ENCODE results near the gene ATG2B.
"Not testable (repeated sequence)": the region's sequence is repeated elsewhere in the genome, so short reads cannot be mapped to it uniquely, and the experiment has no call there.

Gene ATG2B

GRCh38 chr14:96376093-96376492 lies 13.0 kb upstream of the ATG2B start:
- no peak for DNase-seq

- no peak for DNase-seq
Observed at GRCh38 chr14:96373538-96373937, 10.4 kb upstream of the ATG2B start.

GRCh38 chr14:96370528-96370927 lies 7.4 kb upstream of the ATG2B start:
- no peak for DNase-seq

- no peak for DNase-seq
Observed at GRCh38 chr14:96368534-96368933, 5.4 kb upstream of the ATG2B start.

GRCh38 chr14:96364962-96365361 lies 1.8 kb upstream of the ATG2B start:
- no peak for DNase-seq

- peak; percentile 69 for DNase-seq
Observed at GRCh38 chr14:96363751-96364336, 703 bp upstream of the ATG2B start.

- peak; percentile 79 for DNase-seq
Observed at GRCh38 chr14:96362071-96362964, 823 bp downstream of the ATG2B start.

GRCh38 chr14:96359959-96360358 lies 3.2 kb downstream of the ATG2B start:
- no peak for DNase-seq

GRCh38 chr14:96357216-96357615 lies 5.9 kb downstream of the ATG2B start:
- no peak for DNase-seq

GRCh38 chr14:96354246-96354645 lies 8.9 kb downstream of the ATG2B start:
- DNase-seq = no peak

GRCh38 chr14:96352708-96353107 lies 10.4 kb downstream of the ATG2B start:
- DNase-seq = no peak

GRCh38 chr14:96351986-96352385 lies 11.2 kb downstream of the ATG2B start:
- no peak for DNase-seq

GRCh38 chr14:96349286-96350075 lies 13.7 kb downstream of the ATG2B start:
- no peak for DNase-seq

- not testable (repeated sequence) for DNase-seq
Observed at GRCh38 chr14:96347957-96348356, 15.2 kb downstream of the ATG2B start.

- DNase-seq = no peak
Observed at GRCh38 chr14:96345669-96346068, 17.5 kb downstream of the ATG2B start.

GRCh38 chr14:96341323-96341722 lies 21.8 kb downstream of the ATG2B start:
- no peak for DNase-seq

- no peak for DNase-seq
Observed at GRCh38 chr14:96338551-96338950, 24.6 kb downstream of the ATG2B start.

- no peak for DNase-seq
Observed at GRCh38 chr14:96324219-96324618, 38.9 kb downstream of the ATG2B start.

GRCh38 chr14:96320605-96321004 lies 42.5 kb downstream of the ATG2B start:
- no peak for DNase-seq

- no peak for DNase-seq
Observed at GRCh38 chr14:96318836-96319235, 44.3 kb downstream of the ATG2B start.

GRCh38 chr14:96316087-96316486 lies 47.1 kb downstream of the ATG2B start:
- DNase-seq = no peak

- DNase-seq = no peak
Observed at GRCh38 chr14:96310906-96311305, 52.2 kb downstream of the ATG2B start.

GRCh38 chr14:96309896-96310330 lies 53.2 kb downstream of the ATG2B start:
- DNase-seq = no peak
